SK-N-SH treated with all-trans-retinoic acid at 6 μM for 48 hours (cell line): Measurements from ENCODE around the gene SEMA4D.

Source experiments
- ATAC-seq: fragments of 200-7000 bp; cut with Tn5 transposase; 3 replicates; pipeline ENCODE4 v1.9.1; 2020; ENCODE audit warnings: mild to moderate bottlenecking, moderate library complexity
- ARNTL ChIP-seq: fragments of 450-650 bp; formaldehyde crosslinking; IDR thresholded peaks from 2 replicates; pipeline ENCODE4 v1.5.0; 2020; ENCODE audit warnings: low read depth, mild to moderate bottlenecking, moderate library complexity, borderline replicate concordance
- BACH2 ChIP-seq: fragments of 250-450 bp; sonication (Bioruptor Pico); IDR thresholded peaks from 2 replicates; pipeline ENCODE4 v1.9.0; 2021; ENCODE audit warnings: mild to moderate bottlenecking, borderline replicate concordance
- CSDC2 ChIP-seq: fragments of 250-450 bp; sonication (Bioruptor Pico); IDR thresholded peaks from 2 replicates; pipeline ENCODE4 v1.5.0; 2020; ENCODE audit warnings: mild to moderate bottlenecking, moderate library complexity
- CSRNP3 ChIP-seq: fragments of 250-450 bp; sonication (Bioruptor Pico); IDR thresholded peaks from 2 replicates; pipeline ENCODE4 v1.5.1; 2021; ENCODE audit warnings: mild to moderate bottlenecking, moderate library complexity
- ESRRG ChIP-seq: fragments of 250-450 bp; sonication (Bioruptor Pico); IDR thresholded peaks from 2 replicates; pipeline ENCODE4 v1.6.1; 2021; ENCODE audit warnings: mild to moderate bottlenecking
- ISL1 ChIP-seq: fragments of 250-450 bp; sonication (Bioruptor Pico); IDR thresholded peaks from 2 replicates; pipeline ENCODE4 v2.1.2; 2022; ENCODE audit warnings: mild to moderate bottlenecking, moderate library complexity
- PATZ1 ChIP-seq: fragments of 250-450 bp; sonication (Bioruptor Pico); IDR thresholded peaks from 2 replicates; pipeline ENCODE4 v1.8.0; 2020; ENCODE audit warnings: mild to moderate bottlenecking, moderate library complexity, borderline replicate concordance
- RARB ChIP-seq: fragments of 250-450 bp; sonication (Bioruptor Pico); IDR thresholded peaks from 2 replicates; pipeline ENCODE4 v1.8.0; 2021; ENCODE audit warnings: mild to moderate bottlenecking, moderate library complexity
- TCF4 ChIP-seq: fragments of 250-450 bp; sonication (Bioruptor Pico); IDR thresholded peaks from 2 replicates; pipeline ENCODE4 v1.8.0; 2021; ENCODE audit warnings: mild to moderate bottlenecking, moderate library complexity, borderline replicate concordance
- TOX ChIP-seq: fragments of 250-450 bp; sonication (Bioruptor Pico); IDR thresholded peaks from 2 replicates; pipeline ENCODE4 v1.8.0; 2021; ENCODE audit warnings: mild to moderate bottlenecking, moderate library complexity, borderline replicate concordance
- TSHZ2 ChIP-seq: fragments of 250-450 bp; sonication (Bioruptor Pico); IDR thresholded peaks from 2 replicates; pipeline ENCODE4 v1.5.0; 2020; ENCODE audit warnings: mild to moderate bottlenecking, moderate library complexity
- ZC3H10 ChIP-seq: fragments of 250-450 bp; sonication (Bioruptor Pico); IDR thresholded peaks from 2 replicates; pipeline ENCODE4 v1.5.1; 2021; ENCODE audit warnings: mild to moderate bottlenecking, moderate library complexity
- ZFP3 ChIP-seq: fragments of 250-450 bp; sonication (Bioruptor Pico); IDR thresholded peaks from 2 replicates; pipeline ENCODE4 v1.5.0; 2020; ENCODE audit warnings: mild to moderate bottlenecking, moderate library complexity
- ZFP30 ChIP-seq: fragments of 450-650 bp; formaldehyde crosslinking; IDR thresholded peaks from 2 replicates; pipeline ENCODE4 v1.5.0; 2022; ENCODE audit warnings: mild to moderate bottlenecking, moderate library complexity
- ZNF565 ChIP-seq: fragments of 450-650 bp; formaldehyde crosslinking; conservative IDR thresholded peaks from 2 replicates; pipeline ENCODE4 v1.5.0; 2020; ENCODE audit warnings: low read depth, mild to moderate bottlenecking, moderate library complexity
- ZNF70 ChIP-seq: fragments of 450-650 bp; formaldehyde crosslinking; IDR thresholded peaks from 2 replicates; pipeline ENCODE4 v1.5.0; 2020; ENCODE audit warnings: mild to moderate bottlenecking, moderate library complexity
- ZNF8 ChIP-seq: fragments of 450-650 bp; formaldehyde crosslinking; IDR thresholded peaks from 2 replicates; pipeline ENCODE4 v1.5.0; 2020; ENCODE audit warnings: mild to moderate bottlenecking, moderate library complexity

The SEMA4D gene

GRCh38 chr9:89532478-89532877 lies 34.6 kb upstream of the SEMA4D start:
- TF ChIP-seq ZFP30 (CRISPR knock-in tag) = no peak
- TF ChIP-seq ESRRG (CRISPR knock-in tag) = no peak
- no peak for TF ChIP-seq TCF4
- TF ChIP-seq TOX (CRISPR knock-in tag) = no peak
- no peak for TF ChIP-seq ARNTL
- TF ChIP-seq ZNF565 (CRISPR knock-in tag) = no peak
- no peak for TF ChIP-seq ZNF70 (CRISPR knock-in tag)
- no peak for TF ChIP-seq CSDC2 (CRISPR knock-in tag)
- no peak for TF ChIP-seq RARB (CRISPR knock-in tag)
- TF ChIP-seq, all 23 proteins: peak for 0
- no peak for ATAC-seq

- TF ChIP-seq ESRRG (CRISPR knock-in tag) (no peak), RARB (CRISPR knock-in tag) (no peak)
- ATAC-seq = no peak
These were observed 33.9 kb upstream of the SEMA4D start for GRCh38 chr9:89531766-89532165.

GRCh38 chr9:89530726-89531125 lies 32.8 kb upstream of the SEMA4D start:
- TF ChIP-seq ESRRG (CRISPR knock-in tag) = no peak
- no peak for TF ChIP-seq CSRNP3 (CRISPR knock-in tag)
- TF ChIP-seq RARB (CRISPR knock-in tag) = no peak
- no peak for TF ChIP-seq ZNF70 (CRISPR knock-in tag)
- no peak for TF ChIP-seq ZFP3 (CRISPR knock-in tag)
- no peak for TF ChIP-seq ZNF8 (CRISPR knock-in tag)
- no peak for TF ChIP-seq ZFP30 (CRISPR knock-in tag)
- TF ChIP-seq ISL1 (CRISPR knock-in tag) = no peak
- no peak for TF ChIP-seq ZNF565 (CRISPR knock-in tag)
- TF ChIP-seq TSHZ2 = no peak
- no peak for TF ChIP-seq ZC3H10 (CRISPR knock-in tag)
- ATAC-seq = no peak

GRCh38 chr9:89529243-89530035 lies 31.5 kb upstream of the SEMA4D start:
- ATAC-seq = no peak
- TF ChIP-seq BACH2 = no peak
- no peak for TF ChIP-seq ISL1 (CRISPR knock-in tag)
- no peak for TF ChIP-seq TOX (CRISPR knock-in tag)
- TF ChIP-seq ZNF8 (CRISPR knock-in tag) = no peak
- no peak for TF ChIP-seq ZFP30 (CRISPR knock-in tag)
- TF ChIP-seq ZC3H10 (CRISPR knock-in tag) = no peak
- TF ChIP-seq CSDC2 (CRISPR knock-in tag) = no peak
- no peak for TF ChIP-seq CSRNP3 (CRISPR knock-in tag)
- TF ChIP-seq TCF4 = no peak
- TF ChIP-seq PATZ1 (CRISPR knock-in tag) = no peak

- ATAC-seq = peak; percentile 58; the same call in 1 of the 3 replicates
- TF ChIP-seq ISL1 (CRISPR knock-in tag) = no peak
These were observed 30.6 kb upstream of the SEMA4D start for GRCh38 chr9:89528540-89528939.
